Hepatocyte (in vitro differentiated cells): ENCODE results near the gene KL.

Experiments
- CTCF ChIP-seq: fragments of 200-600 bp; sonication (generic); IDR thresholded peaks from 2 replicates; pipeline ENCODE4 v1.5.1; 2016; ENCODE audit warnings: antibody characterized with exemption, mild to moderate bottlenecking; ENCODE audit not compliant: poor library complexity
- EZH2 ChIP-seq: fragments of 200-600 bp; sonication (generic); IDR thresholded peaks from 2 replicates; pipeline ENCODE4 v1.6.1; 2016; ENCODE audit warnings: antibody characterized with exemption, mild to moderate bottlenecking, borderline replicate concordance

GRCh38 chr13:33087091-33087490 is 70.9 kb downstream of the KL start:
- TF ChIP-seq CTCF (no peak), EZH2 (no peak)
